OCI-LY7 (cell line): ENCODE data around the gene ZNF80. TPM values are rescaled to one million over a fixed set of nuclear protein-coding genes. Genes with fewer than 3 reads are reported as not detected.

Experiments used
- BruUV-seq: library from RNA; stranded (reverse); fragments of 400-500 nt; replicated peaks from 2 replicates; lab custom pipeline; 2021; lab: Mats Ljungman, UMichigan
- CTCF ChIA-PET: fragments of 300-600 bp; sonication (Branson Sonifier 250); formaldehyde crosslinking; loops from one replicate; lab custom pipeline; 2022; ENCODE audit warnings: antibody characterized with exemption; ENCODE audit not compliant: unreplicated experiment; lab: Charles Lee
- POLR2A ChIA-PET: fragments of 300-600 bp; sonication (Branson Sonifier 250); formaldehyde crosslinking; loops from one replicate; lab custom pipeline; 2022; ENCODE audit warnings: antibody characterized with exemption; lab: Charles Lee
- DNase-seq: peaks from one replicate; pipeline ENCODE4 v3.0.0-alpha.2; 2015; ENCODE audit warnings: low spot score
- H2AFZ ChIP-seq: fragments of 200-600 bp; sonication (generic), shearing (Covaris generic); 2 replicates; pipeline ENCODE4 v1.6.1; 2014; ENCODE audit warnings: mild to moderate bottlenecking, antibody characterized with exemption, low read length, moderate library complexity
- H3K27ac ChIP-seq: fragments of 200-600 bp; sonication (generic); 2 replicates; pipeline ENCODE4 v1.5.1; 2014; ENCODE audit warnings: mixed run types, low read depth, mild to moderate bottlenecking, moderate library complexity, low read length, inconsistent platforms; ENCODE audit not compliant: poor library complexity, severe bottlenecking
- H3K36me3 ChIP-seq: fragments of 200-600 bp; sonication (generic); 2 replicates; pipeline ENCODE4 v1.6.1; 2014; ENCODE audit warnings: mild to moderate bottlenecking, antibody characterized with exemption, low read length, moderate library complexity, mixed read lengths; ENCODE audit not compliant: insufficient read depth
- H3K4me1 ChIP-seq: fragments of 200-600 bp; sonication (generic); 2 replicates; pipeline ENCODE4 v1.5.1; 2014; ENCODE audit warnings: mild to moderate bottlenecking, low read length; ENCODE audit not compliant: insufficient read depth, poor library complexity, severe bottlenecking
- H3K4me2 ChIP-seq: fragments of 200-600 bp; sonication (generic); 2 replicates; pipeline ENCODE4 v1.6.1; 2014; ENCODE audit warnings: mild to moderate bottlenecking, low read length
- H3K4me3 ChIP-seq: fragments of 200-600 bp; sonication (generic); 2 replicates; pipeline ENCODE4 v1.5.1; 2014; ENCODE audit warnings: mild to moderate bottlenecking, low read depth, low read length; ENCODE audit not compliant: poor library complexity, severe bottlenecking
- H3K79me2 ChIP-seq: fragments of 200-600 bp; sonication (generic); 2 replicates; pipeline ENCODE4 v1.6.1; 2016; ENCODE audit warnings: low read depth, mild to moderate bottlenecking, low read length, moderate library complexity, mixed read lengths; ENCODE audit not compliant: insufficient read depth
- H3K9me2 ChIP-seq: fragments of 200-600 bp; sonication (generic); 2 replicates; pipeline ENCODE4 v1.6.1; 2016; ENCODE audit warnings: mild to moderate bottlenecking, low read length, mixed read lengths; ENCODE audit not compliant: insufficient read depth
- H3K9me3 ChIP-seq: fragments of 200-600 bp; sonication (generic); 2 replicates; pipeline ENCODE4 v1.6.1; 2014; ENCODE audit warnings: mild to moderate bottlenecking, mixed run types, low read length, mixed read lengths
- H4K20me1 ChIP-seq: fragments of 200-600 bp; sonication (generic); 2 replicates; pipeline ENCODE4 v1.6.1; 2014; ENCODE audit warnings: mild to moderate bottlenecking, antibody characterized with exemption, low read length, moderate library complexity, mixed read lengths; ENCODE audit not compliant: insufficient read depth
- EZH2phosphoT487 ChIP-seq: fragments of 200-600 bp; sonication (generic); IDR thresholded peaks from 2 replicates; pipeline ENCODE4 v1.6.1; 2018; ENCODE audit warnings: low read depth, borderline replicate concordance, mild to moderate bottlenecking, mixed run types, antibody characterized with exemption, low read length, moderate library complexity, mixed read lengths
- intact Hi-C: fragments of 100-400 bp; cut with micrococcal nuclease; formaldehyde crosslinking; loops from one replicate; pipeline ENCODE4 v1.10.0; 2022; ENCODE audit not compliant: unreplicated experiment
- total RNA-seq, 2 experiments: library from RNA; depleted of rRNA in 1 of 2; stranded (reverse); fragments of >200 nt in 1 of 2; shearing (Covaris generic) in 1 of 2; gene quantifications; 2 replicates each; pipeline ENCODE4 v1.2.3, GENCODE V29; 2014 to 2022
- TF ChIP-seq, protein P1 (sequence below): fragments of 200-600 bp; sonication (generic); conservative IDR thresholded peaks from 2 replicates; pipeline ENCODE4 v1.5.1; 2014; ENCODE audit warnings: mild to moderate bottlenecking, antibody characterized with exemption, low read length, moderate library complexity, mixed read lengths

The ZNF80 gene
- total RNA-seq, 2 experiments from 2014 or later, result not detected

DNA sequence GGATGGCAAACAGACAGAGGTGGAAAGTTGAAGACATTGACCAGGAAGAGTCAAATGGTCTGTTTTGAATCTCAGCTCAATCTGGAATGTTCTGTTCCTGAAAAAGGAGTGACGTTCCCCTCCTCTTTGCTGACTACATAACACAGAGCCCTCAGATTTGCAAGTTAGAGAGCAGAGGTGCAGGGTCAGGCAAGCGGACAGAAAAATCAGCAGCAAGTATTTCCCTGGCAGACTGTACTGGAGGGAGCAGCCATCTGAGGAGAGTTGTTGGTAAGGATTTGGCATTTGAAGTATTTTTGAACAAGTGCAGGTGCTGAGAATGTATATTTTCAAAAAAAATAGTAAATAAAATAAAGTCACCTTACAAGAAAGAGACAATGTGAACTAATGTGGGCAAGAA, 17.6 kb downstream of the ZNF80 start:
- Histone ChIP-seq H3K4me3 (no peak overlapping the region), H2AFZ (no peak overlapping the region), H3K36me3 (peaks cover 10% of the 10 kb centered on the region), H3K9me3 (peaks cover 9% of the 10 kb centered on the region), H3K79me2 (peaks cover 14% of the 10 kb centered on the region; the same call in 1 of the 2 replicates), H3K9me2 (no peaks in the 10 kb centered on the region), H3K4me1 (peaks cover 59% of the 10 kb centered on the region), H3K4me2 (peak overlapping the region; percentile 21; the same call in 1 of the 2 replicates), H4K20me1 (no peaks in the 10 kb centered on the region), H3K27ac (no peak overlapping the region)
- no TSS peak for BruUV-seq
- TF ChIP-seq, protein P1, sequence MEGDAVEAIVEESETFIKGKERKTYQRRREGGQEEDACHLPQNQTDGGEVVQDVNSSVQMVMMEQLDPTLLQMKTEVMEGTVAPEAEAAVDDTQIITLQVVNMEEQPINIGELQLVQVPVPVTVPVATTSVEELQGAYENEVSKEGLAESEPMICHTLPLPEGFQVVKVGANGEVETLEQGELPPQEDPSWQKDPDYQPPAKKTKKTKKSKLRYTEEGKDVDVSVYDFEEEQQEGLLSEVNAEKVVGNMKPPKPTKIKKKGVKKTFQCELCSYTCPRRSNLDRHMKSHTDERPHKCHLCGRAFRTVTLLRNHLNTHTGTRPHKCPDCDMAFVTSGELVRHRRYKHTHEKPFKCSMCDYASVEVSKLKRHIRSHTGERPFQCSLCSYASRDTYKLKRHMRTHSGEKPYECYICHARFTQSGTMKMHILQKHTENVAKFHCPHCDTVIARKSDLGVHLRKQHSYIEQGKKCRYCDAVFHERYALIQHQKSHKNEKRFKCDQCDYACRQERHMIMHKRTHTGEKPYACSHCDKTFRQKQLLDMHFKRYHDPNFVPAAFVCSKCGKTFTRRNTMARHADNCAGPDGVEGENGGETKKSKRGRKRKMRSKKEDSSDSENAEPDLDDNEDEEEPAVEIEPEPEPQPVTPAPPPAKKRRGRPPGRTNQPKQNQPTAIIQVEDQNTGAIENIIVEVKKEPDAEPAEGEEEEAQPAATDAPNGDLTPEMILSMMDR, result no peak
- TF ChIP-seq EZH2phosphoT487, result no peak
- intact Hi-C loops, result loop anchor here (5.0 to 10.0 kb wide), 2 partner anchors 685 to 928 kb away; partner anchors contain the start of genes SIDT1 and ZBTB20
- DNase-seq, result no peak
- POLR2A ChIA-PET, result interaction anchor here (1.5 kb wide), 1 partner anchor 236 kb away, joined by 3 read pairs; no protein-coding TSS in a partner anchor
- CTCF ChIA-PET, result no interaction called here

DNA sequence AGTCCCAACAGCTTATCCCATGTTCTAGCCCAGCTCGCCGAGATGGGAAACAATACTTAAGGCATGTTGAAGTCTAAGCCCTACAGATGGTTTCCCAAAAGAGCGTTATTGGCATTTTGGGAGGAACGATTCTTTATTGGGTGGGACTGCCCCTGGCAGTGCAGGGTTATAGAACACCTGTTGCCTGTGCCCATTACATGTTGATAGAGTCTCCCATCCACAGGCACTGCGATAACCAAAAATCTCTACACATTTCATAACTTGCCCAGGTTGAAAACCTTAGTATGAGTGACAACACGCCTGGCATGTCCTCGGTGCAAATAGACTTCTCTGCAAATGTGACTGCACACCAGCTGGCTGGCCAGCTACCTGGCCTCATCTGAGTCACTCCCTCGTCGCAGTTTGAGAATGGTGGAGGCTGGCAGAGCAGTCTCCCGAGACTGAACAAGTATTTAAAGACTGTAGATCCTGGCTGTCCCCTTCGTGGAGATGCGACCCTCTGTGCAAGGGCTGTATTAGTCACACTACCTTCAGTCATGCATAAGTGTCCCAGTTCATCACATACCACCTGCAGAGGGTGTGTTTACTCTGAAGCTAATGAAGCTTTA, 18.7 kb downstream of the ZNF80 start:
- no TSS peak for BruUV-seq
- Histone ChIP-seq H3K27ac (no peak overlapping the region), H3K4me3 (no peak overlapping the region), H3K79me2 (peaks cover 14% of the 10 kb centered on the region; the same call in 1 of the 2 replicates), H3K4me1 (peaks cover 59% of the 10 kb centered on the region), H4K20me1 (no peaks in the 10 kb centered on the region), H3K4me2 (peak overlapping the region; percentile 21; the same call in 1 of the 2 replicates), H3K9me2 (no peaks in the 10 kb centered on the region), H2AFZ (peak overlapping the region; percentile 4; the same call in 1 of the 2 replicates), H3K36me3 (no peaks in the 10 kb centered on the region), H3K9me3 (no peaks in the 10 kb centered on the region)
- DNase-seq, result peak; percentile 35
- intact Hi-C loops, result loop anchor here (5.0 to 10.0 kb wide), 2 partner anchors 684 to 929 kb away; partner anchors contain the start of genes SIDT1 and ZBTB20
- ChIA-PET CTCF (no interaction called here), POLR2A (interaction anchor here (0.6 to 1.5 kb wide), 4 partner anchors 11 to 237 kb away, joined by 3 to 4 read pairs (median 3); no protein-coding TSS in a partner anchor)
- TF ChIP-seq, protein P1, result peak; percentile 36; the same call in 1 of the 2 replicates
- no peak for TF ChIP-seq EZH2phosphoT487

DNA sequence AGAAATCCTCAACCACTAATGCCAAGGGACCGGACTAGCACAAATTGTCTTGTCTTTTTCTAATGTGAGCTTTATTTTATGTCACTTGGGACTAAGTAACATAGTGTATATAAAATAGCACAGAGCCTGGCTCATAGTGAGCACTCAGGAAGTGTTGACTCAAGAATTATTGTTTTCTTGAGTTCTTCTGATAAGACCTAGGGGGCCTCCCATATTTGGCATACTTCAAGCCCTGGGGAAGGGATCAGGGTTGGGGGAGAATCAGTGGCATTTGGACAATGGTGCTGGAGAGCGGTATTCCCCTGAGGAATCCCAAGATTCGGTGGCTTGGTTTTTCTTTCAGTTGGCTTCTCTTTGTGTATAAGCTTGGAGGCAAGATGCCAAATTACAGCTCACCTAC, 19.4 kb downstream of the ZNF80 start:
- Histone ChIP-seq H3K27ac (no peak overlapping the region), H3K79me2 (peaks cover 14% of the 10 kb centered on the region; the same call in 1 of the 2 replicates), H3K4me1 (peaks cover 57% of the 10 kb centered on the region), H3K36me3 (no peaks in the 10 kb centered on the region), H3K9me3 (no peaks in the 10 kb centered on the region), H4K20me1 (no peaks in the 10 kb centered on the region), H3K9me2 (no peaks in the 10 kb centered on the region), H3K4me2 (no peak overlapping the region), H2AFZ (no peak overlapping the region), H3K4me3 (no peak overlapping the region)
- DNase-seq, result no peak
- no peak for TF ChIP-seq EZH2phosphoT487
- TF ChIP-seq, protein P1, result no peak
- CTCF ChIA-PET, result no interaction called here
- intact Hi-C loops, result loop anchor here (5.0 to 10.0 kb wide), 2 partner anchors 683 to 929 kb away; partner anchors contain the start of genes SIDT1 and ZBTB20
- POLR2A ChIA-PET, result interaction anchor here (0.6 to 1.5 kb wide), 7 partner anchors 10 to 876 kb away, joined by 3 to 4 read pairs (median 3); no protein-coding TSS in a partner anchor
- BruUV-seq, result no TSS peak
